GM18870 (cell line): ENCODE results near the gene OBP2A.

ENCODE experiments used
- ATAC-seq: cut with Tn5 transposase; IDR thresholded peaks from one replicate; pipeline ENCODE4 v1.9.1; 2021; ENCODE audit warnings: moderate library complexity; ENCODE audit not compliant: unreplicated experiment

Gene OBP2A

DNA sequence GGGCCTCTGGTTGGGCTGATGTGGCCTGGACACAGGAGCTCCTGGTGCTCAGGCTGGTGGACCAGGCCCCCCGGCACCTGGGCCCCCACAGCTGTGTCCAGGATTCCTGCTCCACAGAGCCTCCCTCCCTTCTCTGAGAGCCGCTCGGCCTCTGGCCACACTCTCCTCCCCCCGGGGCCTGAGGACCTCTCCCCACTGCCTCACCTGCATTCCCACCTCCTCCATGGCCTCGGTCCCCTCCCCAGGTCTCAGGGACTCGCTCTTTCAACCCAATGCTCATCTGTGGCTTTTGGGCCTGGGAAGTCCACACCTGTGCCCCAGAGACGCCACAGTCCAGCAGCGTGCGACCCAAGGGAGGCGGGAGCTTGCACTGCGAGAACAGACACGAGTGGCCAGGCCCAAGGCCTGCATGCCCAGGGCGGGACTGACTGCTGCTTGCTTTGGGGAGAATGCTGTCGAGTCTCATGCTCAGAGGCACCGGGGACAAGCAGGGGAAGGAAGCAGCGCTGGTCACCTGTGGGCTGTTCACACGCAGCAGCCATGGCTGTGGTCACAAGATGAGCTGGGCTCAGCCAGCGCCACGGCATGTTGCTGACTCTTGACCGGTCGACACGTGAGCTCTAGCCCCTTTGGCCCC, 30.2 kb downstream of the OBP2A start:
- ATAC-seq = no peak

DNA sequence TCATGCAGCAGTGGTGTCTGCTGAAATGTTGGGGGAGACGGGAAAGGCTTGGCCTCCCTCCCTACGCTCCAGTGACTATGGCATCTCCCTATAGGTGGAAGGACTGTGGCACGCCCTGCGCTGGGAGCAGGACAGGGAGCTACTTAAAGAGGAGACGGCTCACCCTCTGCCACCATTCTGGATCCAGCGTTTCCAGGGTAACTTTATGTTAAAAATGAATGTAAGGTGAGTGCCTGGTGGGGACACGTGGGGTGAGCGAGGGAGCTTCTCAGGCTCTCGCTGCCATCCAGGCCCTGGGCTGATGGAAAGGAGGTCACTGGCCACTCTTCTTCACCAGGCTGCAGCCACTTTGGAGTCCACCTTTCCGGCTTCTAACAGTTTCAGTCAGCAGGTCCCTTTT, 31.3 kb downstream of the OBP2A start:
- no peak for ATAC-seq

DNA sequence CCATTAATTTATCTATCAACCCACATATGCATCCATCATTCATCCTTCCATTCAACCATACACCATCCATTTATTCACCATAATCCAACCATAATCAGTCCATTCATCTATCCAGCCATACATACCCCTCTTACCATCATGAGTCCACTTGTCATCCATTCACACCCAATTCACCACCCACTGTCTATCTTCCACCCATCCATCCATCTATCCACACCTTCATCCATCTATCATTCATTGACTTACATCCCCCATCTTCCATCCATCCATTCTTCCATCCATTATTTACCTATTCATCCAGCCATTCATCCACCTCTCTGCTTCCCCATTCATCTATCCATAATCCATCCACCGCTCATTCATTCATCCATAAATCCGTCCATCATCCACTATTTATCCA, 33.4 kb downstream of the OBP2A start:
- no peak for ATAC-seq

DNA sequence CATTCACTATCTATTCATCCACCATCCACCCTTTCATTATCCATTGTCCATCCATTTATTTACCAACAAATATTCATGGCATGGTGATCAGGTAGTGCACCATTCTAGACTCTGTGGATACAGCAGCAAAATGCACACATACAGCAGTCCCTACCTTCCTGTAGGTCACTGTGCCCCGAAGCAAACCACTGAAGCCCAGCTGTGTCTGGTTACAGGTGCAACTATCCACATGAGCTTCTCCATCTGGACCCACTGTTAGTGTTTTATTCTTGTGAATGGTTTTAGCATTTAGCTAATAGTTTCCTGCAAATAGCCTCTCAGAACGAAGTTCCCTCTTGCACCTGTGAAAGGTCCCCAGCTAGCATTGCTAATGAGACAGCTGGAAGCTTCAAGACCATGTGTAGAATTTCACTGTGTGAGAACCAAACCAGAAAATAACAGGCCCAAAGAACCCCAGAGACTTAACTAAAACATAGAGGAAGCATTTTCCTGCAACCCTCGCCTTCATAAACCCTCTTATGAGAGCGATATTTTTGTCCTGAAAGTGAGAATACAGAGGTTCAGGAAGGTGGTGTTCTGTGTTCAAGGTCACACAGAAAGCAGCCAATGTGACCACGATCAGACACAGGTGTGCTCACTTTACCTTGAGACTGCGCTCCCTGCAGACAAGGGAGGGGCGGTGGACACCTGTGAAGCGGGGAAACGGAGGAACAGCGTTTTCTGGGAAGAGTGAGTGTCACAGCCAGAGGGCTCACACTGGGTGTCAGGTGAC, 34.1 kb downstream of the OBP2A start:
- no peak for ATAC-seq

DNA sequence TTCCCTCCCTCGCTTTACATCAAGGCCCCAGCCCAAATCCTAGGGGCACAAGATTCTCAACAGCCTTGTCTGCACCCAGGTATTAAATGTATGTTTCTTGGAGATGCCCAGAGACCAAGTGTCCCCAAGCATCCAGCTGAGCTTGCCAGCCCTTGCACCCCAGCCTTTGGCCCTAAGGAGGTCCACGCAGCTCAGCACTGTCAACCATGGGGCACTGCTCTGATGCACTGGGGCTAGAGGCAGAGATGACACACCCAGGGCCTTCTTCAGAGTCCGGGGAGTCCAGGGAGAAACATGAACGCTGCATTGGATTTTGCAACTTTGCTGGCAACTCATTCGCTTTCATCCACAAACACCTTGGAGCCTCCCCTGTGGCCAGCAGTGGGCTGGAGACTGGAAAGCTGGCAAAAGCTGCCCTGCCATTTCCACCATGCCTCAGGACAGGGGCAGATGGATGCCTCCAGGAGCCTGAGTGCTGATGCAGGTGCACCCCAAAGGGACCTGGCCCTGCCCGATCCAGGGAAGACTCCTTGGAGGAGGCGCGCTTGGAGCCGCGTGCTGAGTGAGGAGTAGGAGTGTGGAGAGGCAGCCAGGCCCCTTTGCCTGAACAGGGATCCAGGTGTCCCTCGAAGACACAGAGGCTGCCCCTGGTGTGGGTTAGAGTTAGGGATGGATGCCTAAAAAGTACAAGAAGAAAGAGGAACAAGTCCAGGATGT, 34.9 kb downstream of the OBP2A start:
- ATAC-seq = no peak

DNA sequence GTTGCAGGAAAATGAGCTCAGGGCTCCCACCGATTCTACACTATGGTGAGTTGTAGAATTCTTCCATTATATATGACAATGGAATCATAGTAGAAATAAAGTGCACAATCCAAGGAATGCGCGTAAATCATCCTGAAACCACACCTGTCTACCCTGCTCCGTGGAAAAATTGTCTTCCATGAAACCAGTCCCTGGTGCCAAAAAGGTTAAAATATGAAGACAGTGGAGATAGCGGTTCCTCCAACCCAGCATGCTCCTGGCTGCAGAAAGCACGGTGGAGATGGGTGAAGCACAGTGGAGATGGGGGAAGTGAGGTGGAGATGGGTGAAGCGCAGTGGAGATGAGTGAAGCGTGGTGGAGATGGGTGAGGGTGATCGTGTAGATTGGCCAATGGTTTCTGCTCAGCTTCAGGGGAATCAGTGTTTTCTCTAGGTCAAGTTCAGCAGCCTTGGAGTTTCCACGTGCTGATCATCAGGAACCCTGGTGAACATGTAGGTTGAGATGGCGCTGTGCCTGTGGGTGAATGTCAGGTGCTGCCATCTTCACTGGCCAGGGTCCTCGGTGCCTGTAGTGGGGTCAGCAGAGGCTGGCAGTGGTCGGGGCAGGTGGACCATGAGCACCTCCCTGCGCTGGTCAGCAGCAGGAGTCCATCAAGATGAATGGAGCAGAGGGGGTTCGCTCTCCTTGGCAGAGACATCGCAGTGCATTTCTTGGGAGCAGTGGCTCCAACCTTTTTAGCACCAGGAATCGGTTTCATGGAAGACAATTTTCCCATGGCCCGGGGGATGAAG, 35.9 kb downstream of the OBP2A start:
- no peak for ATAC-seq

DNA sequence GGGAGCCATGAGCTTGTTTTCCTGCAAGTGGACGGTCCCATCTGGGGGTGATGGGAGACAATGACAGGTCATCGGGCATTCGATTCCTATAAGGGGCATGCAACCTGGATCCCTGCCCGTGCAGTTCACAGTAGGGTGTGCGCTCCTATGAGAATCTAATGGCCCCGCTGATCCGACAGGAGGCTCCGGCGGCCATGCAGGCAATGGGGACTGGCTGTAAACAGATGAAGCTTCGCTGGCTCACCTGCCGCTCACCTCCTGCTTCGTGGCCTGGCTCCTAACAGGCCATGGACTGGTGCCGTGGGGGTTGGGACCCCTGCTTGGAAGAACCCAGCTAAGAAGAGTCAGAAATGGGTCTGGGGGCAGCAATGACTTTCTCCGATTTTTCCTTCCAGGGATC, 36.6 kb downstream of the OBP2A start:
- no peak for ATAC-seq

DNA sequence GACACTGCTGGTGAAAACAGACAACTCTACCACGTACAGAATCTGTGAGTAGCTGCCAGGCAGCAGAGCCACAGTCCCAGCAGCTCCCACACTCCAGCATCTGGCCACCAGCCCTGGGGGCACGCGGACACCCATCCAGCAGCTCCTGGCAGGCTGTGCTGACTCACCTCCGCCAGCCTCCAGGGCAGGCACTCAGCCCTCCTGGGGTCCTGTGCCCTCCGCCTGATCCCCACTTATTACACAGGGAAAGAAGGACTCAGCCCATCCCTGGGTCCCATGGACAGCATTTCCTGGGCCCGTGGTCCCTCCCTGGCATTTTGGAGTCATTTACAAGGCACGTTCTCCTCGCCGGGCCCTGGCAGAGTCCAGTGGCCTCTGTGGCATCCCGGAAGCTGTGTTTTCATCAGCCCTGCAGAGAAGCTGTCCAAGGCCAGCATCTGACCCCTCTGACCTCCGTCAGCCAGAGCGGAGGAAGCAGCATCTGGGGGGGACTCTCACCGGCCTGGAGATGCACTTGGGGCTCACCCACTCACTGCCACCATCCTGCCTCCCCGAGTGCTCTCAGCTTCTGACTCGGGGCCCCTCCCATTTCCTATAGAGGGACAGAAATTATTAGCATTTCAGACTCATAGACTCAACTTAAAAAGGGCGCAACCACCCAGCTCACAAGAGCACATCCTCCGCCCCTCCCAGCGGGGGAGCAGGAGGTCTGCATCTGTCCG, 37.2 kb downstream of the OBP2A start:
- no peak for ATAC-seq

DNA sequence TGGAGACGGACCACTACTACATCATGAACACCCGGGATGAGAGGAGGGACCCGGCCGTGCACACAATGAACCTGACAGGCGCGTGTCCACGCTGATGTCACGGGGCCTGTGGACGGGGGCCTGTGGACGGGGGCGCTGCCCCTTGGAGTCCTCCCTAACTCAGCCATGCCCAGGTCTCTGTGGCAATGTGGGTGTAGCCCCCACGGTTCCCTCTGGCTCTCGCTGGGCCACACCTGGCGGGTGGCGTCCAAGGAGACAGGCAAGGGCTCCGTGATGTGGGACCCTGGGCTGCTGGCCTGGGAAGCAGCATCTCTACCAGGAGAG, 37.7 kb downstream of the OBP2A start:
- ATAC-seq = no peak

DNA sequence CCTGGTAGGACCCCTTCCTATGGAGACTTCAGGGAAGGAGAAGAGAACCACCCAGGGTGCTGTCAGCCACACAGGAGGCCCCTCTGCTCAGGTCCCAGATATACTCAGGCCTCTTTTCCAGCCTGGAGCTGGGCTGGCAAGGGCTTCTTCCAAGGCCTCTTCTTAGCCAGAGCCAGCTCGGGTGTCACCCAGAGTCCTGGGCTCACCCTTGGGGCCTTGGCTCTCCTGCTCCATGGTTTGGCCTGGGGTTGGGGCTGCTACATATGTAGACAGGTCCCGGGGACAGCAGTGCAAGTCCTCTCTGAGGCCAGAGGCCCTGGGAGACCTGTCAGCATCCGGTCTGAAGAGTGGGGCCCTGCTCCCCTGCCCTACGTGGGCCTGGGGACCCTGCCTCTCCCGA, 38.4 kb downstream of the OBP2A start:
- no peak for ATAC-seq

DNA sequence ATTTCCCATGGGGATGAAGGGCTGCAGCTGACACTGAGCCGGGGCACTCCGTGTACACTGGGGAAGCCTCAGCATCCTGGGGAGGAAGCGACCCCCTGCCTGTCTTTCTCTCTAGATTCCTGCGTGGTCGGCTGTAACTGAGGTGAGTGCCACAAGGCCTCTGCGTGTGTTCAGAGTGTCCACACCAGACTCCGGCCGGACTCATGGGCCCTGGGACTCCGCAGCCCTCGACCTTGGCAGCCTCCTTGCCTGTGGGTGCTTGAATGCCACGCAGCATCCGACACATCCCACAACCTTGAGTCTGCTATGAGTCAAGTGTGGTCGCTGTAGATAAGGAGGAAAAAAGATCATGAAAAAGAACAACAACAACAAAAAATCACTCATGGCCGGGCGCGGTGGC, 39.0 kb downstream of the OBP2A start:
- no peak for ATAC-seq

DNA sequence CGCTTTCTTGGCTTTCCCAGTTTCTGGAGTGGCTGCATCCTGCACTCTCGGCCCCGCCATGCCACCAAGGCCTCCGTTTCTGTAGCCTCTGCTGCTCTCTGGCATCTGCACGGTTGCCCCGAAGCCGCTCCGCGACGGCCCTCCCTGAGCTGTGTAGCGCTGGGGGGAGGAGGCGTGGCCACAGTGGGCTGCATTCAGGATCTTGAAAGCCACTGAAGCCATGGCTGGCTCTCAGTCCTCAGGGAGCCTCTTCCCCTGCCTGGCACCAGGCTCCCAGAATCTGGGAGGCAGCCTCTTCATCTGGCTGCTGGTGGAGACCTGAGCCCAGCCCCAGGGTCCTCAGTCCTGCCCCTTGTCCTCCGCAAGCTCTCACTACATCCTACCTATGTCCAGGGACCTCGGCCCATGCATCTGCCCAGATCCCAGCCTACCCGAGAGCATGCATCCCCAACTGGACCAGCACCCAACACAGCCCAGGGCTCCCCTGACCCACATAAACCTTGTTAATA, 40.7 kb downstream of the OBP2A start:
- no peak for ATAC-seq

DNA sequence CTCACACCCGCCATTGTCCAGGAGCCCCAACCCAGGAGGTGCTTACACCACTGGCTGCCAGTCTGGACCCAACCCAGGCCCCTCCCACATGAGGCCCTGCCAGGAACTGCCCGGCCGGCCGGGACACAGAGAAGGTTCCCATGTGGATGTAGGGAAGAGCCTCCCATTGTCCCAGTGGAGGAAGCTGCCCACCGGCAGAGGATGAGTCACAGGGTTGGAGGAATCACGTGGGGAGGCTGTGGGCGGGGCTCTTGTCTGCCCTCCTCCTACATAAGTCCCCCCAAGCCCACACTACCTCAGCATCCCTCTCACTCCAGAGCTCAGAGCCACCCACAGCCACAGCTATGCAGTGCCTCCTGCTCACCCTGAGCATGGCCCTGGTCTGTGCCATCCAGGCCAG, 41.7 kb downstream of the OBP2A start:
- no peak for ATAC-seq

DNA sequence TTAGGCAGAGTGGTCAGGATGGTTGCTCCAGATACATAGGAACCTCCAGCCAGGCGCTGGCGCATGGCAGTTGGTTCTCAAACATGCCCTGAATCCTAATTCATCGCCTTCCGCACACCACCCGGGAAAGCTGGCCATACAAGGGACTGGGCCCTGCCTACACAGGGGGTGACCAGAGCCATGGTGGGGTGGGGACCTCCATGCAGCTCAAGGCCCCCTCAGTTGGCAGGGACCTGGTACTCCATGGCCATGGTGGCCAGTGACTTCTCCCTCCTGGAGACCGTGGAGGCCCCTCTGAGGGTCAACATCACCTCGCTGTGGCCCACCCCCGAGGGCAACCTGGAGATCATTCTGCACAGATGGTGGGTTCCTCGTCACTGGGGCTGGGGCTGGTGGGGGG, 42.4 kb downstream of the OBP2A start:
- no peak for ATAC-seq

DNA sequence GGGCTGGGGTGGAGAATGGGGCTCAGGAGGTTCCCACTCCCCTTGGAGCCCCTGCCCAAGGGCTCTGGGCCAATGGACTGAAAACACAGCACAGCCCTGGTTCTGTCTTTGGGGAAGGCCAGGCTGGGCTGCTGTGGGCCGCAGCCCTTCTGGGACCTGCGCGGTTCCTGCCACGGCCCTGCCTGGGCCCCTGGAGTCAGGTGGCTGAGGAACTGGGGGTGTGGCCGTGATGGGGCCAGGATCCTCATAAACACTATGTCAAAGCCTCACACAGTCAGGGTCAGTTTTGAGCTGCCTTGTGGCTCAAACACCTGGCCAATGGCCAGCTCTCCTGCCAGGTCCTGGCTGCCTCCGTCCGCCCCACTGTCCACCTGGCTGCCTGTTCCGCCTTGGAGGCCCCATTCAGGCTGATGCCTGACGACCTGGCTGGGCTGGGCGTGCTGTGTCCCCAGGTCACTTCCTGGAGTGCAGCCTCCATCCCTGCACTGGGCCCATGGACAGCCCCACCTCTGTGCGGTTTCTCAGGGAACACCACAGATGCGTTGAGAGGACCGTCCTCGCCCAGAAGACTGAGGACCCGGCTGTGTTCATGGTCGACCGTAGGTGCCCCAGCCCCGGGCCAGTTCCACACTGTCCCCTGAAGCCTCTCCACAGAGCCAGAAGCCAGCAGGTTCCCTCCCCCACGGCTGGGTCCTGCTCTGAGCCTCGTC, 43.1 kb downstream of the OBP2A start:
- ATAC-seq = no peak

DNA sequence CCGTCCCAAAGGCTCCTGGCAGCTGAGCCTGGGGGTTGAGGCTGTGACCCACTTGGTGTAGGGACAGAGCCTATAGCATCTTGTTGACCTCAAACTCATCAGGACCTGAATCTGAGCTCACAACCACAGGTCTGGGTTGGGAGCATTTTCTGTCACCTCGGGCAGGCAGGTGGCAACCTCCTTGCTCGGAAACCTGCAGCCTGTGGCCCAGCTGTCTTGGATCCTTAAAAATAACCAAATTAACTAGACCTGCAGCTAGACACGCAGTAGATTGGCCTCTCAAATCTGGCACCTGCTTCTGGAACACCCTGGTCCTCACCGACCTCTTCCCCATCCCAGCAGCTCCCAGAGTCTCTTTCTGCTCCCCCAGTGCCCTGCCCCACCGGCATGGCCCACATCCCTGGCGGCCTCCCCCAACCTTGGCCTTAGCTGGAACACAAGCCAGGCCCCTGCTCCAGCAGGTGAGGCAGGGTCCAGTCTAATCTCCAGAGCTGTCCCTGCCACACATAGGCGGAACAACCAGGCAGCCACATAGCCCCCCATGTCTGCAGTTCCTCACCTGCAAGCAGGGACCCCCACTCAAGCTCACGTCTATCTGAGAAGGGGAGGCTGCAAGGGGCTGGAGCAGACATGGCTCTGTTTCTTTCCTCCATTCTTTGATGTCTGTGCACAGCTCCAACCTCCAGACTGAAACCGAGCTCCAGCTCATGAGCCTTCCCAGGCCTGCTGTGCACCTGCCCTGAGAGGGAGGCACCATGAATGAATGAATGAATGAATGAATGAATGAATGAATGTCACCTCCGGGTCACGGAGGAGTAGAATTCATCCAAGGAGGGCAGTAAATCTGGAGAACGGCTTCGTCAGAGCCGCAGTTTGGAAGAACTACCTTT, 43.9 kb downstream of the OBP2A start:
- no peak for ATAC-seq

DNA sequence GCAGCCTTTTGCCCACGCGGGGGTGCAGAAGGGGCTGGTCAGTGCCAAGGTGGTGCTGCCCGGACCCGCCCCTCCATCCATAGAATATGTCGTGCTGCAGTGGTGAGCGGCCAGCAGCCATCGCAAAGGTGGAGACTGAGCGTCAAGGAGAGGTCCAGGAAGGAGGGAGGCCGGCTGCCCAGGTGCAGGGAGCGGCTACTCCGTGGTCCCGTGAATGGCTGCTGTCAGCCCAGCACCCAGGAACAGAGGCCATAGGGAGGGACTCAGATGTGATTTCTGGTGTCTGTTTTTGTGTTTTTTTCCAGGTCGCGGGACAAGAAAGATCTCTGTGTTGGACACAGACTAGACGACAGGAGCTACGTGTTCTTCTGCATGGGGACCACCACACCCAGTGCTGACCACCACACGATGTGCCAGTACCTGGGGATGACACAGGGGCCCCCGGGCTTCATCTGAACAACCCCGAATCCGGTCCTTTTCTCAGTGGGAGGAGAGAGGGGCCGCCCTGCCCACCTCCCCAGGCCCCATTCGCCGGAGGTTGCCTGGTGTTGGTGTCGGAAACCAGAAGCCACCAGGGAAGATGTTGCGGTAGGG, 44.7 kb downstream of the OBP2A start:
- ATAC-seq = no peak

DNA sequence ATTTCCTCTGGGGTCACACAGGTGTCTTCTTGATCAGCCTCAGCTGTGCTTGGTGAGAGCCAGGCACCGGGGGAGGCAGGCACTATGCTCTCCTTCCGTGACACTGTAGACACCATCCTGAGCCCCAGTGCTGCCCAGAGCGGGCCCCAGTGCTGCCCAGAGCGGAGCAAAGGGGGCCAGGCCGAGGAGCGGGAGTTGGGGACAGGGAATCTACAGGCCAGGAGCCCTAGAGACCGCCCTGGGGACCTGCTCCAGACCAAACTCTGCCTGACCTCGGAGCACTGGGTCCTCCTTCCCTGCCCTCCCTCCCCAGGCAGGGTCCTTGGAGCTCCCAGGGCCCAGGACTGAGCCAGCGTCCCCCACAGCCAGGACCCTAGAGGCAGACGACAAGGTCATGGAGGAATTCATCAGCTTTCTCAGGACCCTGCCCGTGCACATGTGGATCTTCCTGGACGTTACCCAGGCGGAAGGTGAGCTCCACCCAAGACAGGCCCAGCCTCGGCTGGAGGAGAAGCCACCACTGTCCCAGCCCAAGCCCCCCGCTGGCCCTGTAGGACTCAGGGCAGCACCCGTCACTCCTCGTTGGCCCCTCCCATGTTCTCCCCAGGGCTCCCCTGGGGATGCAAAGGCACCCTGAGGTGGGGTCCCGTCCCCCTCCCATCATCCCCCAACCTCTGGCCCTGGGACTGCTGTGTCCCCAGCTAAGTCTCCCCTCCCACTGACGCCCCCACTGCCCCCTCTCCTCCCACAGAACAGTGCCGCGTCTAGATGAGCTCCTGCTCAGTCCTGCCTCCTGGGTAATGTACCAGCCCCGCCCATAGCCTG, 45.8 kb downstream of the OBP2A start:
- no peak for ATAC-seq
